ENCODE data around the gene TRIM77. TPM values are rescaled to one million over a fixed set of nuclear protein-coding genes. Genes with fewer than 3 reads are reported as not detected.
"Not testable (repeated sequence)": the region's sequence is repeated elsewhere in the genome, so short reads cannot be mapped to it uniquely, and the experiment has no call there.

The TRIM77 gene
- total and polyA plus RNA-seq, 2 donors (not counting 1 experiment from before 2014, with no cell fraction given) = not detected

DNA sequence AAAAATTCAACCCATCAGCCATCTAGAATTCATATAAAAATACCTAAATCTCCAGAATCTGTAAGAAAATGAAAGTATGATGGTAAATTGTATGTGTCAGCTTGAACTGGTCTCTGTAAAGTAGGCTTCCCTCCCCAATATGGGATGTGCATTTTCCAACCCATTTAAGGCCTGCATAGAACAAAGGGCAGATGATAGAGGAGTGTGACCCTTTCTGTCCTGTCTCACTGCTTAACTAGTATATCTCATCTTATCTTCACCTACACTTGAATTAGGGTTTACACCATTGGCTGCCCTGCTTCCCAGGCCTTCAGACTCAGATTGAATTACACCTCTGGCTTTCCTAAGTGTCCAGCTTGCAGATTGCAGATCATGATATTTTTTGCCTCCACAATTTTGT is 40.7 kb downstream of the TRIM77 start:
- H3K9me3 ChIP-seq (ENCODE audit: control extremely low read depth in 1 of 3, control insufficient read depth in 2 of 3, insufficient read depth in 1 of 3, low read length in 2 of 3); H2AFZ ChIP-seq (ENCODE audit: insufficient read depth, low read depth, low read length, poor library complexity, severe bottlenecking); H3K4me3 ChIP-seq (ENCODE audit: control extremely low read depth in 1 of 5, extremely low read depth in 1 of 5, insufficient read depth in 1 of 5, low read depth in 2 of 5, low read length in 4 of 5); H3K27me3 ChIP-seq (replicated peaks in 1 of 4; ENCODE audit: control extremely low read depth in 1 of 4, control insufficient read depth in 3 of 4, insufficient read depth in 4 of 4, low read length in 3 of 4); H3K9me3 Mint-ChIP-seq (ENCODE audit: insufficient read depth); H3K9ac ChIP-seq (ENCODE audit: low read length); H3K36me3 ChIP-seq (replicated peaks in 1 of 2; ENCODE audit: control extremely low read depth in 1 of 2, control insufficient read depth in 1 of 2, extremely low read depth in 1 of 2, insufficient read depth in 2 of 2, low read length in 1 of 2); H3K4me3 Mint-ChIP-seq; H3K27ac Mint-ChIP-seq; H3K4me1 ChIP-seq (ENCODE audit: control insufficient read depth in 2 of 2, insufficient read depth in 2 of 2, low read length in 2 of 2); H3K4me2 ChIP-seq (replicated peaks; ENCODE audit: low read depth, low read length, poor library complexity, severe bottlenecking); DNase-seq; H3K27me3 Mint-ChIP-seq; H4K20me1 ChIP-seq (ENCODE audit: control insufficient read depth, insufficient read depth, low read length, poor library complexity, severe bottlenecking); CTCF ChIA-PET; POLR2A ChIA-PET; intact Hi-C loops (cut with micrococcal nuclease); H3K4me1 Mint-ChIP-seq; ATAC-seq (ENCODE audit: low read depth); H3K27ac ChIP-seq (ENCODE audit: low read length in 2 of 2); H3K79me2 ChIP-seq (ENCODE audit: control insufficient read depth, insufficient read depth, low read length): not testable (repeated sequence)

Small RNA genes lying within 50 kb of the gene (small RNA-seq; reads per million reads assigned to genes)
- not detected for gene AP003122.3 (ENCODE audit: insufficient read length, low read depth, low replicate concordance)

Other genes with a start within 250 kb of the TRIM77 start
- not detected in 2 replicates for gene NOX4, start 218.9 kb upstream of the TRIM77 start, total RNA-seq
- not detected in 2 replicates for gene NOX4, start 218.9 kb upstream of the TRIM77 start, polyA plus RNA-seq
- not detected in 2 replicates for gene TRIM49, start 98.3 kb downstream of the TRIM77 start, total RNA-seq
- not detected in 2 replicates for gene TRIM49, start 98.3 kb downstream of the TRIM77 start, polyA plus RNA-seq
- gene TRIM64B, start 168.2 kb downstream of the TRIM77 start, total RNA-seq = not detected in 2 replicates
- gene TRIM64B, start 168.2 kb downstream of the TRIM77 start, polyA plus RNA-seq = not detected in 2 replicates
- not detected in 2 replicates for gene TRIM49D1, start 211.9 kb downstream of the TRIM77 start, total RNA-seq
- gene TRIM49D1, start 211.9 kb downstream of the TRIM77 start, polyA plus RNA-seq = not detected in 2 replicates
- gene TRIM49D2, start 213.8 kb downstream of the TRIM77 start, total RNA-seq = not detected in 2 replicates
- not detected in 2 replicates for gene TRIM49D2, start 213.8 kb downstream of the TRIM77 start, polyA plus RNA-seq